GM12891 (cell line): ENCODE data around the gene ASF1B.
A peak's percentile ranks its signal among the peaks of the same experiment; 100 is the strongest.
"Not testable (repeated sequence)": the region's sequence is repeated elsewhere in the genome, so short reads cannot be mapped to it uniquely, and the experiment has no call there.

Experiments
- DNase-seq: peaks from one replicate; pipeline ENCODE4 v3.0.0; 2011; ENCODE audit warnings: low spot score; ENCODE audit not compliant: insufficient read length
- FAIRE-seq: peaks from 2 replicates; lab custom pipeline; 2011; peaks lifted over from hg19 to GRCh38; lab: Jason Lieb, UNC
- PAX5 ChIP-seq: IDR thresholded peaks from 2 replicates; pipeline ENCODE4 v1.6.1; 2011; ENCODE audit warnings: low read length, moderate library complexity, mild to moderate bottlenecking; ENCODE audit not compliant: insufficient read depth, severe bottlenecking
- POLR2A ChIP-seq: IDR thresholded peaks from 2 replicates; pipeline ENCODE4 v1.6.1; 2011; ENCODE audit warnings: low read depth, low read length, control low read depth
- POLR2AphosphoS5 ChIP-seq: IDR thresholded peaks from 2 replicates; pipeline ENCODE4 v1.6.1; 2011; ENCODE audit warnings: low read depth, low read length, control low read depth
- POU2F2 ChIP-seq: IDR thresholded peaks from 2 replicates; pipeline ENCODE4 v1.6.1; 2011; ENCODE audit warnings: low read depth, mild to moderate bottlenecking, control low read depth, low read length, moderate library complexity
- SPI1 ChIP-seq: IDR thresholded peaks from 2 replicates; pipeline ENCODE4 v1.6.1; 2011; ENCODE audit warnings: low read depth, low read length, control low read depth
- TAF1 ChIP-seq: IDR thresholded peaks from 2 replicates; pipeline ENCODE4 v1.6.1; 2011; ENCODE audit warnings: low read depth, low read length, control low read depth

Gene ASF1B

GRCh38 chr19:14150041-14150769, 13.8 kb upstream of the ASF1B start:
- TF ChIP-seq SPI1: no peak
- no peak for TF ChIP-seq POU2F2
- TF ChIP-seq TAF1: no peak
- no peak for TF ChIP-seq POLR2A
- no peak for TF ChIP-seq PAX5
- no peak for TF ChIP-seq POLR2AphosphoS5
- FAIRE-seq (no peak), DNase-seq (peak; percentile 56)

GRCh38 chr19:14149509-14149994, 13.2 kb upstream of the ASF1B start:
- TF ChIP-seq POU2F2 (no peak), POLR2AphosphoS5 (no peak), PAX5 (no peak), SPI1 (no peak), POLR2A (no peak), TAF1 (no peak)
- DNase-seq: peak; percentile 64
- peak; percentile 41 for FAIRE-seq

DNA sequence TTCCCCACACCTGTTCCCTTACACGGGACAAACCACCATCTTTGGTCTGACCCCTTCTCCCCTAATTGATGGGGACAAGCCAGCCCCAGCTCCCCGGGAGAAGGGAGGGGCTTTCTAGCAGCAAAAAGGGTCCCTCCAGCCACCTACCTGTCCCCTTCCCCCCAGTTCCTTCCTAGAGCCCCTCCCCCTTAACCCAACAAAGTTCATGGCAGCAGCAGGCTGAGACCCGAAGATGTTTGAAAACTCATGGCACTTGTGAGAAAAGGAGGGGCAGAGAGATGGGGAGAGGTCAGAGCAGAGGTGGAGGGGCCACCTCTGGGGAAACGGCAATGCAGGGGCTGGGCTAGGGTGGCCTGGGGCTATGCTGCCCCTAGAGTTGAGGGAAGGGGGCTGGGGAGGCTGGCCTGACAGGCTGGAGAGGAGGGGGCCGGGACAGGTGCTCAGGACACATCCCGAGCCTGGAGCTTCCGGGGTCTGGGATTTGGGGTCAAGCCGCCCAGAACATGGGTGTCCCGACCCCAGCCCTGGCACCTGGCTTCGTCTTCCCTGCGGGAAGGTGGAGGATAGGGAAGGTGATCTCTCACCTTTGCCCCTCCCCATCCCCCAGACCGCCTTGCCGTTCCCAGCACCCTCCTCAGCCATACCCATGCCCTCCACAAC, 12.5 kb upstream of the ASF1B start:
- DNase-seq: peak; percentile 28
- FAIRE-seq: no peak

GRCh38 chr19:14147797-14148605, 11.6 kb upstream of the ASF1B start:
- no peak for TF ChIP-seq POU2F2
- TF ChIP-seq SPI1: no peak
- TF ChIP-seq TAF1: no peak
- no peak for TF ChIP-seq POLR2AphosphoS5
- no peak for TF ChIP-seq PAX5
- TF ChIP-seq POLR2A: no peak
- FAIRE-seq (peak; percentile 87), DNase-seq (peak; percentile 71)

More for the DNA sequence above, 12.5 kb upstream of the ASF1B start:
- TF ChIP-seq SPI1 (no peak), TAF1 (no peak), POU2F2 (no peak), PAX5 (no peak), POLR2A (no peak), POLR2AphosphoS5 (no peak)

DNA sequence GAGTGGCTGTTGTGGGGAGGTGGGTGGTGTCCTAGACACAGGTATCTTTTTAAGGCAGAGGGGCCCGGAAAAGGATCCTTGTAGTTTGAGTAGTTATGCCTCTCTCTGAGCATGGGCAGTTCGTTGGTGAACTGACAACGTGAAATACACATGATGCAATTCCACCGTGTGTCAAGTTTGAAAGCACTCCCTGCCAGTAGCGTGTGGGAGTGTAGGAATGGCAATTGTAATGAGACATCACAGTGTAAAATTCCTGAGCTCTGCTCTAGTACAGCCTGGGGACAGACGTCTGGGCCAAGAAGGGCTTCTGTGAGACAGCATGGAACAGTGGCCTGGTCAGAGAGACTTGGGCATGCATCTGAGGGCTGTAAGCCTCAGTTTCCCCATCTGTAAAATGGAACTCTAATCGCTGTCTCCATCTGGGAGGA, 10.4 kb upstream of the ASF1B start:
- FAIRE-seq: no peak
- no peak for DNase-seq
- TF ChIP-seq POU2F2: no peak
- no peak for TF ChIP-seq SPI1
- no peak for TF ChIP-seq PAX5
- no peak for TF ChIP-seq POLR2A
- no peak for TF ChIP-seq POLR2AphosphoS5
- no peak for TF ChIP-seq TAF1

GRCh38 chr19:14146169-14146568, 9.8 kb upstream of the ASF1B start:
- FAIRE-seq, DNase-seq: not testable (repeated sequence)

DNA sequence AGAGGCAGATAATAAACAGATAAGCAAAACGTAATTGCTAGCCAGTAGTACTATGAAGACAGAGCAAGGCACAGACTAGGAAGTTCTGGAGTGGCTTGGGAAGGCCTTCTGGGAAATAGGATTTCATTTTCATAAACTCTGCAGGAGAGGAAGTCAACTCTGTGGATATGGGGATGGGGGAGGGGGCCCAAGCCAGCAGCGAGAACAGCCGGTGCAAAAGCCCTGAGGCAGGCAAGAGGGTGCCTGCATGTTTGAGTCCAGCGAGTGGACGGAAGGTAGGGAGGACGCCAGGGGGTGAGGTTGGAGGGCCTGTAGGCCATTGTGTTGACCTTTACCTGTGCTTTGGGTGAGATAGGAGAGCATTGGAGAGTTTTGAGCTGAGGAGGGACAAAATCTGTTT, 9.0 kb upstream of the ASF1B start:
- no peak for FAIRE-seq
- TF ChIP-seq POLR2AphosphoS5 (no peak), POU2F2 (no peak), POLR2A (no peak), TAF1 (no peak), PAX5 (no peak), SPI1 (no peak)
- DNase-seq: no peak

- FAIRE-seq (no peak), DNase-seq (no peak)
- TF ChIP-seq SPI1 (no peak), PAX5 (no peak), POU2F2 (no peak), POLR2A (no peak), TAF1 (no peak), POLR2AphosphoS5 (no peak)
Observed at GRCh38 chr19:14142262-14143190, 6.1 kb upstream of the ASF1B start.
